ENCODE results near the gene SLC23A2. TPM values are rescaled to one million over a fixed set of nuclear protein-coding genes. Genes with fewer than 3 reads are reported as not detected.

The SLC23A2 gene
- total RNA-seq, 2 donors from 2014 or later: 21.0 to 39.1 TPM

DNA sequence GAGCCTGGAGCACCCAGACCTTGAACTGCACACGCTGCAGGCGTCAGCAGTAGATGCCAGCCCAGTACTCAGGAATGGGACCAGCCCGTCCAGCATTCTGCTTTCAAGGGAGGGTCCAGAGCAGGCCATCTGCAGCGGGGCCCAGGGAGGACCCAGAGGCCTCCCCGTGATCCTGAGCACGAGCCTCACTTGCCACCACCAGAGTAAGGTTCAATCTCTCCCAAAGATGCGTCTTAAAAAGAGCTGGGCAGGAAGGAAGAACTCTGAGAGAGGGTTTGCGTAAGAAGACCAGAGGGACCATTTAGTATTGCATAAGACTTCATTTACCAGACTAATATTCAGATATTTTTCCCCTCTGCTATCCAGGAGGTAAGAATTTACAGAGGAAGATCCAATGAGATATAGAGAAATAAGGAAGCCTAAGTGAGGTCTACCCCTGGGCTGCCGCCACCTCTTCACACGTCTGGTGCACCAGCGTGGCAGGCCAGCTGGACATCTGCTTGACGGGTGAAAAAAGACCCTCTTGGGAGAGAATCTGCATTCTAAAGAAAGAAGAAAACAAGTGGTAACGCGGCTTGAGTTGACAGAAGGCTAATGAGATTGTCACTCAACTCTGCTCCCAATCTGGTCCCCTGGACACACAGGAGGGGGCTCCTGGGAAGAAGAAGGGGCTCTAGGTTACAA is 172.3 kb downstream of the SLC23A2 start:
- H3K4me1 ChIP-seq (replicated peaks): peaks cover 2% of the 10 kb centered on the region
- no peak for DNase-seq (ENCODE audit: low spot score)
- intact Hi-C loops (cut with DNase I): no loop called here
- WGBS: 91% methylated on average over 14 of the region's 14 CpGs
- H3K4me3 ChIP-seq: no peak overlapping the region
- H3K27me3 ChIP-seq (replicated peaks; ENCODE audit: insufficient read depth): no peaks in the 10 kb centered on the region
- TF ChIP-seq, protein P1, sequence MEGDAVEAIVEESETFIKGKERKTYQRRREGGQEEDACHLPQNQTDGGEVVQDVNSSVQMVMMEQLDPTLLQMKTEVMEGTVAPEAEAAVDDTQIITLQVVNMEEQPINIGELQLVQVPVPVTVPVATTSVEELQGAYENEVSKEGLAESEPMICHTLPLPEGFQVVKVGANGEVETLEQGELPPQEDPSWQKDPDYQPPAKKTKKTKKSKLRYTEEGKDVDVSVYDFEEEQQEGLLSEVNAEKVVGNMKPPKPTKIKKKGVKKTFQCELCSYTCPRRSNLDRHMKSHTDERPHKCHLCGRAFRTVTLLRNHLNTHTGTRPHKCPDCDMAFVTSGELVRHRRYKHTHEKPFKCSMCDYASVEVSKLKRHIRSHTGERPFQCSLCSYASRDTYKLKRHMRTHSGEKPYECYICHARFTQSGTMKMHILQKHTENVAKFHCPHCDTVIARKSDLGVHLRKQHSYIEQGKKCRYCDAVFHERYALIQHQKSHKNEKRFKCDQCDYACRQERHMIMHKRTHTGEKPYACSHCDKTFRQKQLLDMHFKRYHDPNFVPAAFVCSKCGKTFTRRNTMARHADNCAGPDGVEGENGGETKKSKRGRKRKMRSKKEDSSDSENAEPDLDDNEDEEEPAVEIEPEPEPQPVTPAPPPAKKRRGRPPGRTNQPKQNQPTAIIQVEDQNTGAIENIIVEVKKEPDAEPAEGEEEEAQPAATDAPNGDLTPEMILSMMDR (IDR thresholded peaks at IDR 0.05): no peak
- no peak for TF ChIP-seq POLR2A (IDR thresholded peaks at IDR 0.05)
- H3K36me3 ChIP-seq: no peaks in the 10 kb centered on the region
- H3K27ac ChIP-seq: no peak overlapping the region
- H3K9me3 ChIP-seq: no peaks in the 10 kb centered on the region

DNA sequence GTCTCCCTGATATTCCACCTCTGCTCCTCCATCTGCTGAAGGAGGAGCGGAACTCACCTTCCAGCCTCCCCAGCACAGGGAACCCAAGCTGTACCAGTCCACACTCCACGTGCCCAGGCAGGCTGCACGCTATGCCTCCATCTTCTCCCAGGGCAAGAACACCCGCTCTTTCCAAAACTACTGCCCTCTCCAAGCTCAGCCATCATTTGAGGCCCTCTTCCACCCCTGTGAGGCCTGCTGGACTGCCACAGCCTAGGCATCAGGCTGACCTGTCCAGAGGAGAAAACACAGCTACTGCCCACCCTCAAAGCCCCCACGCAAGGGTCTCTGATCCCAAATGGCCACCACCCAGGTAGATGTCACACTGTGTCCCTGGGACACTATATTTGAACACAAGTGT is 179.7 kb downstream of the SLC23A2 start:
- H3K27me3 ChIP-seq (replicated peaks; ENCODE audit: insufficient read depth): no peaks in the 10 kb centered on the region
- no peak for DNase-seq (ENCODE audit: low spot score)
- peaks cover 2% of the 10 kb centered on the region for H3K4me1 ChIP-seq (replicated peaks)
- intact Hi-C loops (cut with DNase I): no loop called here
- no peaks in the 10 kb centered on the region for H3K9me3 ChIP-seq
- TF ChIP-seq, protein P1 (IDR thresholded peaks at IDR 0.05): no peak
- TF ChIP-seq POLR2AphosphoS5 (IDR thresholded peaks at IDR 0.05) (no peak), POLR2A (IDR thresholded peaks at IDR 0.05) (no peak)
- H3K36me3 ChIP-seq: no peaks in the 10 kb centered on the region
- H3K27ac ChIP-seq: no peak overlapping the region
- H3K4me3 ChIP-seq: no peak overlapping the region
- 89% methylated on average over 5 of the region's 5 CpGs for whole genome bisulfite sequencing

DNA sequence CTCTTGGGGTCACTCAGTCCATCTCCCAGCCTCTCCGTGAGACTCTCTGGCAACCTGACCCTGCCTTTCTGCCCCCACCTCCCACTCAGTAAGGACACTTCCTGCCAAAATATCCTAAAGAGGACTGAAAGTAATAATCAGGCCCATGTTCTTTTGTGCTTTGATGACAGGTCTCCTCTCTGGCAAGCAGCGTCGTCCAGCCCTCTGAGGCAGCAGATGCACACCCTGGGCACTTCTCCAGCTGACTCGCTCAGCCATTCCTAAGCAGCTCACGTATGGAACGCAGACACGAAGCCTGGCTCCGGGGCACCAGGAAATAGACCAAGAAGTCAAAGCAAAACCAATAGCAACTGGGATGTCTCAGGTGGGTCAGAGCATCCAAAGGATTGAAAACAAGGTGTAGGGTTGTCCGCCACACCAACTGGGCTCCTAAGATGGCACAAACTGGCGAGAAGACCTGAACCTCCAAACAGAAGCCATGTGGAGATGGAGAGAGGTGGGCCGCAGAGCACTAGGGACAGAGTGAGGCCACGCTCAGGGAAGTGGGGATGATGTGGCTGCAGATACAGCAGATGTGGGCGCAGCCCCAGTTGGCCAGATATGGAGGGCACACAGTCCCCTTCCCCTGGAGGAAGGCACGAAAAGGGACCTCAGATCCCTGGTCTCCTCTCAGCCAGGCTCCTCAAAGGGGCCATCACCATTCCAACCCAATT is 180.3 kb downstream of the SLC23A2 start:
- intact Hi-C loops (cut with DNase I): no loop called here
- TF ChIP-seq POLR2A (IDR thresholded peaks at IDR 0.05): no peak
- TF ChIP-seq, protein P1 (IDR thresholded peaks at IDR 0.05): no peak
- no peak for TF ChIP-seq POLR2AphosphoS5 (IDR thresholded peaks at IDR 0.05)
- WGBS: 54% methylated on average over 14 of the region's 14 CpGs
- Histone ChIP-seq H3K4me3 (no peak overlapping the region), H3K4me1 (replicated peaks) (peaks cover 2% of the 10 kb centered on the region), H3K27ac (no peak overlapping the region), H3K36me3 (no peaks in the 10 kb centered on the region), H3K27me3 (replicated peaks; ENCODE audit: insufficient read depth) (no peaks in the 10 kb centered on the region), H3K9me3 (no peaks in the 10 kb centered on the region)
- DNase-seq (ENCODE audit: low spot score): no peak

DNA sequence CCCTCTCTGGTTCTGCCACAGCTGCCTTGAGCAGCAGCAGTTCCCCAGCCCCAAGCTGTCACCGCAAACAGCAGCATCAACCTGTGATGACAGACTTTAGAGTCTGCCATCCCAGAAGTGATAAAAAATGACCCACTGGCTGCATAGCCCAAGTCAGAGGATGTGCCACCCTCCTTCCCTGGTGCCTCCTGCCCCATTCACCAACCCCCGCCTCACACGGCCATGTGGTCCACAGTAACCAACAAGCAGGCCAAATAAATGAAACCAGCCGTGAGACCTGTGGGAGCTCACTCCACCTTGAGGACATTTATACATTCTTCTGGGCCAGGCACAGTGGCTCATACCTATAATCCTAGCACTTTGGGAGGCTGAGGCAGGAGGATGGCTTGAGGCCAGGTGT is 181.4 kb downstream of the SLC23A2 start:
- Histone ChIP-seq H3K4me3 (no peak overlapping the region), H3K36me3 (no peaks in the 10 kb centered on the region), H3K27ac (no peak overlapping the region), H3K27me3 (replicated peaks; ENCODE audit: insufficient read depth) (no peaks in the 10 kb centered on the region), H3K4me1 (replicated peaks) (peaks cover 2% of the 10 kb centered on the region), H3K9me3 (no peaks in the 10 kb centered on the region)
- intact Hi-C loops (cut with DNase I): no loop called here
- no peak for DNase-seq (ENCODE audit: low spot score)
- TF ChIP-seq POLR2A (IDR thresholded peaks at IDR 0.05) (no peak), POLR2AphosphoS5 (IDR thresholded peaks at IDR 0.05) (no peak)
- TF ChIP-seq, protein P1 (IDR thresholded peaks at IDR 0.05): no peak
- WGBS: 95% methylated on average over 4 of the region's 4 CpGs

DNA sequence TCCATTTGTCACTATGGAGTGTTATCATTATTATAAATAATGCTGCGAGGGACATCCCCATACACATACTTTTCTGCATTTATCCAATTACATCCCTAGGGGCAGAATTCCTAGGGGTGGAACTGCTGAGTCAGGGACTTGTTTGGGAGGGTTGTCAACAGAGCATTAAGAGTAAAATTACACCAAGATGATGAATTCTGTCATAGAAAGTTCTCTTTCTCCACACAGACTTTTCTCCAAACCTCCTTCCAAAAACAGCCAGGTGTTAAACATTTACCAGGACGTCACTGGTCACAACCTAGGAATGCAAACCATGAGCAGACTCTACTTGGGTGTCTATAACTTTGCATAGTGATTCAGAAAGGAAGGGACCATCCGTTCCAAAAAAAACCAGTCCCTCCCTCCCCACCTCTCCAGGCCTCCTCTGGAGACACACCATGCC is 184.1 kb downstream of the SLC23A2 start:
- WGBS: 68% methylated on average over 3 of the region's 3 CpGs
- no peaks in the 10 kb centered on the region for H3K27me3 ChIP-seq (replicated peaks; ENCODE audit: insufficient read depth)
- TF ChIP-seq POLR2AphosphoS5 (IDR thresholded peaks at IDR 0.05): no peak
- TF ChIP-seq, protein P1 (IDR thresholded peaks at IDR 0.05): no peak
- TF ChIP-seq POLR2A (IDR thresholded peaks at IDR 0.05): no peak
- H3K9me3 ChIP-seq: no peaks in the 10 kb centered on the region
- no peaks in the 10 kb centered on the region for H3K4me1 ChIP-seq (replicated peaks)
- no peak overlapping the region for H3K27ac ChIP-seq
- DNase-seq (ENCODE audit: low spot score): no peak
- intact Hi-C loops (cut with DNase I): no loop called here
- no peak overlapping the region for H3K4me3 ChIP-seq
- no peaks in the 10 kb centered on the region for H3K36me3 ChIP-seq

All from prostate gland (tissue), 2 donors.